CD4-positive, CD25-positive, alpha-beta regulatory T cell (primary cell): ENCODE measurements around the gene ADCY7. TPM values are rescaled to one million over a fixed set of nuclear protein-coding genes. Genes with fewer than 3 reads are reported as not detected.

Experiments used
- ATAC-seq, 2 donors: fragments of 150-1000 bp; cut with Tn5 transposase; one replicate each; pipeline ENCODE4 v1.10.0; 2021; ENCODE audit warnings: low read depth in 2 of 2, moderate number of reproducible peaks in 2 of 2, moderate library complexity in 1 of 2
- DNase-seq, 3 donors: peaks; one replicate each; pipeline versions ENCODE4 v3.0.0 to v3.0.0-alpha.2; 2012 to 2022; ENCODE audit warnings: mixed read lengths in 1 of 3
- H3K27ac ChIP-seq: one replicate; pipeline ENCODE4 v1.7.0; 2013; ENCODE audit warnings: mild to moderate bottlenecking, low read length; ENCODE audit not compliant: insufficient read depth, poor library complexity, severe bottlenecking
- H3K27me3 ChIP-seq: one replicate; pipeline ENCODE4 v1.7.0; 2013; ENCODE audit warnings: low read length; ENCODE audit not compliant: control insufficient read depth, insufficient read depth
- H3K36me3 ChIP-seq: one replicate; pipeline ENCODE4 v1.7.0; 2013; ENCODE audit warnings: mild to moderate bottlenecking, low read length, moderate library complexity; ENCODE audit not compliant: control insufficient read depth, insufficient read depth
- H3K4me1 ChIP-seq: 2 replicates; pipeline ENCODE4 v1.7.0; 2013; ENCODE audit warnings: mild to moderate bottlenecking, low read length; ENCODE audit not compliant: insufficient read depth, control insufficient read depth, poor library complexity, severe bottlenecking
- H3K4me3 ChIP-seq: one replicate; pipeline ENCODE4 v1.7.0; 2013; ENCODE audit warnings: low read depth, mild to moderate bottlenecking, low read length, moderate library complexity
- H3K9me3 ChIP-seq, 2 experiments: 1 replicate in 1 of 2; 2 replicates in 1 of 2; pipeline ENCODE4 v1.7.0; 2013; ENCODE audit warnings: low read length in 2 of 2, mild to moderate bottlenecking in 1 of 2, moderate library complexity in 1 of 2; ENCODE audit not compliant: control insufficient read depth in 2 of 2
- H3K27ac Mint-ChIP-seq, 3 donors: one replicate each; pipeline ENCODE4 v1.8.0; 2020 to 2022; ENCODE audit warnings: mild to moderate bottlenecking in 3 of 3, mixed read lengths in 3 of 3, moderate library complexity in 2 of 3
- H3K27me3 Mint-ChIP-seq: one replicate; pipeline ENCODE4 v1.8.0; 2022; ENCODE audit warnings: mild to moderate bottlenecking, mixed read lengths
- H3K36me3 Mint-ChIP-seq: one replicate; pipeline ENCODE4 v1.8.0; 2020; ENCODE audit warnings: mixed read lengths
- H3K4me1 Mint-ChIP-seq, 4 donors: one replicate each; pipeline ENCODE4 v1.8.0; 2020 to 2022; ENCODE audit warnings: mixed read lengths in 4 of 4, mild to moderate bottlenecking in 1 of 4
- H3K4me3 Mint-ChIP-seq, 4 donors: one replicate each; pipeline ENCODE4 v1.8.0; 2020 to 2022; ENCODE audit warnings: mild to moderate bottlenecking in 4 of 4, mixed read lengths in 4 of 4, moderate library complexity in 3 of 4
- H3K9me3 Mint-ChIP-seq, 7 donors: one replicate each; pipeline ENCODE4 v1.8.0; 2020 to 2022; ENCODE audit warnings: mixed read lengths in 7 of 7, mild to moderate bottlenecking in 3 of 7, moderate library complexity in 2 of 7
- polyA plus RNA-seq, 4 donors: library from polyadenylated mRNA; unstranded; fragments of 300-500 nt; fragmentation: Illumina TruSeq; gene quantifications; one replicate each; pipeline ENCODE4 v1.2.3, GENCODE V29; 2021
- total RNA-seq: library from RNA; stranded (reverse); gene quantifications from one replicate; pipeline ENCODE4 v1.2.3, GENCODE V29; 2022

The ADCY7 gene
- total and polyA plus RNA-seq, 5 donors from 2014 or later, result 33.1 to 233 (median 50.2) TPM

GRCh38 chr16:50270510-50271147 is 4.3 kb downstream of the ADCY7 start:
- Histone ChIP-seq H3K27me3 (no peaks in the 10 kb centered on the region), H3K36me3 (no peaks in the 10 kb centered on the region), H3K4me3 (no peak overlapping the region), H3K27ac (peak overlapping the region; percentile 88), H3K9me3 (no peaks in the 10 kb centered on the region), H3K4me1 (peaks cover 98% of the 10 kb centered on the region)
- ATAC-seq (no peak), DNase-seq (no peak)
- H3K4me1 Mint-ChIP-seq, result peaks cover 5 to 92% (median 55%) of the 10 kb centered on the region in 4 donors
- H3K4me3 Mint-ChIP-seq, result peak overlapping the region; percentile 75 to 98 (median 96)
- H3K36me3 Mint-ChIP-seq, result peaks cover 24% of the 10 kb centered on the region
- H3K9me3 Mint-ChIP-seq, result no peaks in the 10 kb centered on the region
- H3K27me3 Mint-ChIP-seq, result no peaks in the 10 kb centered on the region
- peak overlapping the region; percentile 86 to 99 (median 99) for H3K27ac Mint-ChIP-seq

GRCh38 chr16:50271148-50272041 is 5.0 kb downstream of the ADCY7 start:
- ATAC-seq, result no peak
- H3K9me3 ChIP-seq, result no peaks in the 10 kb centered on the region
- Mint-ChIP-seq H3K27me3 (no peaks in the 10 kb centered on the region), H3K4me1 (peaks cover 5 to 92% (median 55%) of the 10 kb centered on the region in 4 donors), H3K27ac (peak overlapping the region; percentile 86 to 99 (median 99)), H3K9me3 (no peaks in the 10 kb centered on the region), H3K36me3 (peaks cover 24% of the 10 kb centered on the region), H3K4me3 (peak overlapping the region; percentile 26 to 98 (median 52))
- H3K27me3 ChIP-seq, result no peaks in the 10 kb centered on the region
- peak overlapping the region; percentile 88 for H3K27ac ChIP-seq
- DNase-seq, result no peak
- H3K36me3 ChIP-seq, result no peaks in the 10 kb centered on the region
- peaks cover 98% of the 10 kb centered on the region for H3K4me1 ChIP-seq
- no peak overlapping the region for H3K4me3 ChIP-seq

GRCh38 chr16:50272111-50272571 is 5.8 kb downstream of the ADCY7 start:
- Mint-ChIP-seq H3K9me3 (no peaks in the 10 kb centered on the region), H3K27me3 (no peaks in the 10 kb centered on the region), H3K27ac (peak overlapping the region; percentile 98 to 99 (median 99)), H3K36me3 (peaks cover 24% of the 10 kb centered on the region), H3K4me1 (peaks cover 9 to 95% (median 61%) of the 10 kb centered on the region in 4 donors), H3K4me3 (peak overlapping the region; percentile 57 to 98 (median 86))
- Histone ChIP-seq H3K27ac (peak overlapping the region; percentile 88), H3K9me3 (no peaks in the 10 kb centered on the region), H3K4me1 (peaks cover 99% of the 10 kb centered on the region), H3K27me3 (no peaks in the 10 kb centered on the region), H3K36me3 (no peaks in the 10 kb centered on the region), H3K4me3 (no peak overlapping the region)
- DNase-seq (no peak), ATAC-seq (no peak)

GRCh38 chr16:50272687-50273381 is 6.5 kb downstream of the ADCY7 start:
- H3K4me3 Mint-ChIP-seq, result peak overlapping the region; percentile 90 to 98 (median 96)

GRCh38 chr16:50273382-50273690 is 7.0 kb downstream of the ADCY7 start:
- no peak for ATAC-seq
- H3K4me3 Mint-ChIP-seq, result peak overlapping the region; percentile 90 to 98 (median 96)
- DNase-seq, result no peak
- H3K4me1 ChIP-seq, result peaks cover 99% of the 10 kb centered on the region
- H3K9me3 Mint-ChIP-seq, result no peaks in the 10 kb centered on the region
- H3K9me3 ChIP-seq, result no peaks in the 10 kb centered on the region
- peak overlapping the region; percentile 88 for H3K27ac ChIP-seq
- no peaks in the 10 kb centered on the region for H3K36me3 ChIP-seq
- H3K27me3 Mint-ChIP-seq, result no peaks in the 10 kb centered on the region
- H3K36me3 Mint-ChIP-seq, result peaks cover 23% of the 10 kb centered on the region
- H3K4me3 ChIP-seq, result peak overlapping the region; percentile 64
- peaks cover 13 to 99% (median 69%) of the 10 kb centered on the region in 4 donors for H3K4me1 Mint-ChIP-seq
- H3K27ac Mint-ChIP-seq, result peak overlapping the region; percentile 98 to 99 (median 99)
- H3K27me3 ChIP-seq, result no peaks in the 10 kb centered on the region

More at GRCh38 chr16:50272687-50273381, 6.5 kb downstream of the ADCY7 start:
- no peaks in the 10 kb centered on the region for H3K36me3 ChIP-seq
- DNase-seq (no peak), ATAC-seq (no peak)
- Mint-ChIP-seq H3K27ac (peak overlapping the region; percentile 98 to 99 (median 99)), H3K27me3 (no peaks in the 10 kb centered on the region), H3K4me1 (peaks cover 12 to 97% (median 66%) of the 10 kb centered on the region in 4 donors), H3K36me3 (peaks cover 24% of the 10 kb centered on the region), H3K9me3 (no peaks in the 10 kb centered on the region)
- H3K27ac ChIP-seq, result peak overlapping the region; percentile 88
- H3K9me3 ChIP-seq, result no peaks in the 10 kb centered on the region
- no peaks in the 10 kb centered on the region for H3K27me3 ChIP-seq
- H3K4me3 ChIP-seq, result peak overlapping the region; percentile 64
- H3K4me1 ChIP-seq, result peaks cover 99% of the 10 kb centered on the region

GRCh38 chr16:50273888-50274325 is 7.6 kb downstream of the ADCY7 start:
- Mint-ChIP-seq H3K9me3 (no peaks in the 10 kb centered on the region), H3K4me3 (peak overlapping the region; percentile 90 to 98 (median 96)), H3K36me3 (peaks cover 20% of the 10 kb centered on the region), H3K4me1 (peaks cover 13 to 99% (median 69%) of the 10 kb centered on the region in 4 donors), H3K27me3 (no peaks in the 10 kb centered on the region), H3K27ac (peak overlapping the region; percentile 98 to 99 (median 99))
- no peaks in the 10 kb centered on the region for H3K36me3 ChIP-seq
- peak overlapping the region; percentile 64 for H3K4me3 ChIP-seq
- DNase-seq (peak; percentile 18 to 78 (median 29)), ATAC-seq (peak; percentile 16 to 37)
- no peaks in the 10 kb centered on the region for H3K9me3 ChIP-seq
- H3K4me1 ChIP-seq, result peaks cover 99% of the 10 kb centered on the region
- H3K27ac ChIP-seq, result peak overlapping the region; percentile 88
- no peaks in the 10 kb centered on the region for H3K27me3 ChIP-seq
